Stomach (tissue), 4 donors: Measurements from ENCODE around the gene VAPB.

Experiments
- POLR2A ChIP-seq, 4 donors: fragments of 450-650 bp; IDR thresholded peaks; one replicate each; pipeline ENCODE4 v1.6.1; 2016; ENCODE audit warnings: antibody characterized with exemption in 4 of 4, control low read depth in 2 of 4, mild to moderate bottlenecking in 1 of 4, moderate library complexity in 1 of 4
- POLR2AphosphoS5 ChIP-seq, 3 donors: sonication (generic); formaldehyde crosslinking; IDR thresholded peaks; one replicate each; pipeline ENCODE4 v1.6.1; 2016; ENCODE audit warnings: antibody characterized with exemption in 3 of 3
- TF ChIP-seq, protein P1 (sequence below), 7 experiments: fragments of 450-650 bp in 4 of 7; fragments of 200-600 bp in 3 of 7; sonication (generic) in 3 of 7; IDR thresholded peaks; one replicate each; pipeline ENCODE4 v1.5.1; 2016 to 2019; ENCODE audit warnings: antibody characterized with exemption in 7 of 7, control low read depth in 2 of 7, mild to moderate bottlenecking in 1 of 7

DNA sequence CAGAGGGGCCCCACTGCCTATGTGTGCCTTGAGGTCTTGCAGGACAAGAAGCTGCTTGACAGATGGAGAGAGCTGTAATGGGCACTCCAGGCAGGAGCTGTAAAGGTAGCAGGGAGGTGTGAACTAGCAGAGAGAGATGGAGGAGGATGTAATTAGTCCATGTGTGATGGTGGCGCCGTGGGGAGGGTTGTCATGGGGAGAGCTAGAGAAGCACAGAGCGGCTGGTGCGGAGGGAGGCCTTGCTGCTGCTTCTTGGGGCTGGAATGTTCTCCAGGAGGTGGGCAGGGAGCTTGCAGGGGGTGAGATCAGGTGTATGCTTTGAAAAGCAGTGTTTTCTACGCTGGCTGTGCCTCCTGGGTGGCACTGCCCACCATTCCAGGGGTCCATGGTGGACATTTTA lies 94.0 kb downstream of the VAPB start:
- no peak for TF ChIP-seq POLR2AphosphoS5 (IDR thresholded peaks at IDR 0.05)
- TF ChIP-seq, protein P1, sequence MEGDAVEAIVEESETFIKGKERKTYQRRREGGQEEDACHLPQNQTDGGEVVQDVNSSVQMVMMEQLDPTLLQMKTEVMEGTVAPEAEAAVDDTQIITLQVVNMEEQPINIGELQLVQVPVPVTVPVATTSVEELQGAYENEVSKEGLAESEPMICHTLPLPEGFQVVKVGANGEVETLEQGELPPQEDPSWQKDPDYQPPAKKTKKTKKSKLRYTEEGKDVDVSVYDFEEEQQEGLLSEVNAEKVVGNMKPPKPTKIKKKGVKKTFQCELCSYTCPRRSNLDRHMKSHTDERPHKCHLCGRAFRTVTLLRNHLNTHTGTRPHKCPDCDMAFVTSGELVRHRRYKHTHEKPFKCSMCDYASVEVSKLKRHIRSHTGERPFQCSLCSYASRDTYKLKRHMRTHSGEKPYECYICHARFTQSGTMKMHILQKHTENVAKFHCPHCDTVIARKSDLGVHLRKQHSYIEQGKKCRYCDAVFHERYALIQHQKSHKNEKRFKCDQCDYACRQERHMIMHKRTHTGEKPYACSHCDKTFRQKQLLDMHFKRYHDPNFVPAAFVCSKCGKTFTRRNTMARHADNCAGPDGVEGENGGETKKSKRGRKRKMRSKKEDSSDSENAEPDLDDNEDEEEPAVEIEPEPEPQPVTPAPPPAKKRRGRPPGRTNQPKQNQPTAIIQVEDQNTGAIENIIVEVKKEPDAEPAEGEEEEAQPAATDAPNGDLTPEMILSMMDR (IDR thresholded peaks at IDR 0.05): no peak
- no peak for TF ChIP-seq POLR2A (IDR thresholded peaks at IDR 0.05)
